ENCODE measurements around the gene ARAF. TPM values are rescaled to one million over a fixed set of nuclear protein-coding genes. Genes with fewer than 3 reads are reported as not detected.

The ARAF gene
- polyA plus RNA-seq, 2 of the 4 experiments (the other 2 are of a cell fraction): 37.9 to 49.0 TPM

- FAIRE-seq: no peak
- WGBS (ENCODE audit: missing lambda C conversion rate): 34% methylated on average over 2 of the region's 2 CpGs
Observed at GRCh38 chrX:47611489-47611888, 50.5 kb downstream of the ARAF start.

GRCh38 chrX:47611926-47612325 is 50.9 kb downstream of the ARAF start:
- DNase-seq (ENCODE audit: low read depth in 1 of 2, low spot score in 1 of 2) (no peak), FAIRE-seq (no peak), ATAC-seq (no peak)
- ChIA-PET POLR2A (no interaction called here), CTCF (interaction anchor here (0.7 kb wide), 2 partner anchors 32 to 71 kb away, joined by 3 read pairs; no protein-coding TSS in a partner anchor)
- 57% methylated on average over 1 of the region's 2 CpGs for WGBS (ENCODE audit: missing lambda C conversion rate)
- Histone ChIP-seq H3K4me3 (no peak overlapping the region), H3K4me2 (no peak overlapping the region), H3K27ac (no peak overlapping the region), H3K9me3 (no peaks in the 10 kb centered on the region), H3K4me1 (no peaks in the 10 kb centered on the region)
- TF ChIP-seq HEYL (CRISPR knock-in tag; IDR thresholded peaks at IDR 0.05) (no peak), RFX5 (IDR thresholded peaks at IDR 0.05) (no peak), FOSB (CRISPR knock-in tag; IDR thresholded peaks at IDR 0.05) (no peak), KDM5A (IDR thresholded peaks at IDR 0.05) (no peak), EP300 (IDR thresholded peaks at IDR 0.05) (no peak), ZSCAN20 (CRISPR knock-in tag; IDR thresholded peaks at IDR 0.05) (no peak), NFE2L2 (conservative IDR thresholded peaks at IDR 0.05; ENCODE audit: low read length) (no peak)

More at GRCh38 chrX:47611489-47611888, 50.5 kb downstream of the ARAF start:
- ATAC-seq: no peak
- POLR2A ChIA-PET: no interaction called here
- no peak overlapping the region for H3K27ac ChIP-seq
- H3K9me3 ChIP-seq: no peaks in the 10 kb centered on the region
- TF ChIP-seq ATOH8 (CRISPR knock-in tag; IDR thresholded peaks at IDR 0.05; ENCODE audit: low read depth): no peak
- no peak for TF ChIP-seq TP53 (CRISPR knock-in tag; IDR thresholded peaks at IDR 0.05)
- no peak for TF ChIP-seq HEYL (CRISPR knock-in tag; IDR thresholded peaks at IDR 0.05)
- no peak for TF ChIP-seq REST (IDR thresholded peaks at IDR 0.05)
- TF ChIP-seq POLR2AphosphoS2 (conservative IDR thresholded peaks at IDR 0.05; ENCODE audit: low read length): no peak
- no peak for TF ChIP-seq JUN (IDR thresholded peaks at IDR 0.05)
- no peak for TF ChIP-seq KDM5A (IDR thresholded peaks at IDR 0.05)
- no peak for TF ChIP-seq HOXB5 (CRISPR knock-in tag; IDR thresholded peaks at IDR 0.05)
- no peak for TF ChIP-seq RCOR1 (IDR thresholded peaks at IDR 0.05; ENCODE audit: low read depth, low read length)
- no peak for TF ChIP-seq ZSCAN20 (CRISPR knock-in tag; IDR thresholded peaks at IDR 0.05)
- TF ChIP-seq GATA3 (IDR thresholded peaks at IDR 0.05; ENCODE audit: borderline replicate concordance): no peak
- TF ChIP-seq NPAS2 (CRISPR knock-in tag; IDR thresholded peaks at IDR 0.05; ENCODE audit: borderline replicate concordance): no peak
- TF ChIP-seq CBX2 (IDR thresholded peaks at IDR 0.05; ENCODE audit: borderline replicate concordance, low read depth): no peak
- no peak for TF ChIP-seq NFE2L2 (conservative IDR thresholded peaks at IDR 0.05; ENCODE audit: low read length)
- no peak for TF ChIP-seq BCL3 (IDR thresholded peaks at IDR 0.05)
- CTCF ChIA-PET: no interaction called here
- no peak overlapping the region for H3K4me2 ChIP-seq
- DNase-seq (ENCODE audit: low read depth in 1 of 2, low spot score in 1 of 2): no peak
- H3K4me3 ChIP-seq: no peak overlapping the region
- H3K4me1 ChIP-seq: no peaks in the 10 kb centered on the region

GRCh38 chrX:47612418-47612817 is 51.4 kb downstream of the ARAF start:
- DNase-seq (ENCODE audit: low read depth in 1 of 2, low spot score in 1 of 2): no peak

More at GRCh38 chrX:47612418-47612817, 51.4 kb downstream of the ARAF start:
- ATAC-seq: no peak
- Histone ChIP-seq H3K27ac (no peak overlapping the region), H3K4me3 (no peak overlapping the region), H3K4me1 (no peaks in the 10 kb centered on the region), H3K9me3 (no peaks in the 10 kb centered on the region), H3K4me2 (no peak overlapping the region)
- ChIA-PET CTCF (interaction anchor here (0.7 kb wide), 2 partner anchors 32 to 72 kb away, joined by 3 read pairs; no protein-coding TSS in a partner anchor), POLR2A (no interaction called here)
- no peak for TF ChIP-seq E2F6 (IDR thresholded peaks at IDR 0.05; ENCODE audit: borderline replicate concordance, low read depth)
- TF ChIP-seq KDM1A (IDR thresholded peaks at IDR 0.05; ENCODE audit: low read depth): no peak
- TF ChIP-seq POLR2AphosphoS2 (conservative IDR thresholded peaks at IDR 0.05; ENCODE audit: low read length): no peak
- TF ChIP-seq BCL3 (IDR thresholded peaks at IDR 0.05): no peak
- no peak for TF ChIP-seq BHLHE40 (IDR thresholded peaks at IDR 0.05; ENCODE audit: low read depth, low read length)
- no peak for TF ChIP-seq CEBPB (IDR thresholded peaks at IDR 0.05)
- TF ChIP-seq TP53 (CRISPR knock-in tag; IDR thresholded peaks at IDR 0.05): no peak
- no peak for TF ChIP-seq CBX2 (IDR thresholded peaks at IDR 0.05; ENCODE audit: borderline replicate concordance, low read depth)
- no peak for TF ChIP-seq CTCF (IDR thresholded peaks at IDR 0.05)
- no peak for TF ChIP-seq HOXB5 (CRISPR knock-in tag; IDR thresholded peaks at IDR 0.05)
- no peak for TF ChIP-seq KDM5A (IDR thresholded peaks at IDR 0.05)
- TF ChIP-seq HOXB13 (CRISPR knock-in tag; IDR thresholded peaks at IDR 0.05; ENCODE audit: low read depth): no peak
- FAIRE-seq: no peak

Measured in A549 (cell line).